HEK293 (cell line): ENCODE results near the gene TMEM271.

Experiments
- HOXA7 ChIP-seq: sonication (generic); formaldehyde crosslinking; IDR thresholded peaks from 2 replicates; pipeline ENCODE4 v1.8.1; 2022; ENCODE audit warnings: missing genetic modification reagents, borderline replicate concordance
- ZBTB20 ChIP-seq: fragments of 450-650 bp; formaldehyde crosslinking; IDR thresholded peaks from 2 replicates; pipeline ENCODE4 v1.5.1; 2016; ENCODE audit warnings: missing biosample characterization, missing genetic modification characterization
- ZNF121 ChIP-seq: fragments of 450-650 bp; formaldehyde crosslinking; IDR thresholded peaks from 2 replicates; pipeline ENCODE4 v1.5.1; 2016; ENCODE audit warnings: missing biosample characterization, missing genetic modification characterization
- ZNF138 ChIP-seq: fragments of 450-650 bp; formaldehyde crosslinking; IDR thresholded peaks from 2 replicates; pipeline ENCODE4 v1.5.1; 2016; ENCODE audit warnings: missing biosample characterization, missing genetic modification characterization, borderline replicate concordance
- ZNF157 ChIP-seq: fragments of 450-650 bp; formaldehyde crosslinking; IDR thresholded peaks from 2 replicates; pipeline ENCODE4 v1.5.1; 2016; ENCODE audit warnings: missing biosample characterization, missing genetic modification characterization
- ZNF626 ChIP-seq: fragments of 450-650 bp; sonication (Bioruptor Pico); formaldehyde crosslinking; IDR thresholded peaks from 2 replicates; pipeline ENCODE4 v1.5.1; 2018; ENCODE audit warnings: missing biosample characterization, missing genetic modification characterization, inconsistent platforms
- ZNF76 ChIP-seq: fragments of 450-650 bp; formaldehyde crosslinking; IDR thresholded peaks from 2 replicates; pipeline ENCODE4; 2016; ENCODE audit warnings: low read depth, missing biosample characterization, missing genetic modification characterization, borderline replicate concordance
- ZNF785 ChIP-seq: fragments of 450-650 bp; formaldehyde crosslinking; IDR thresholded peaks from 2 replicates; pipeline ENCODE4 v1.5.1; 2016; ENCODE audit warnings: missing biosample characterization, missing genetic modification characterization
- TF ChIP-seq, protein P1 (sequence below): fragments of 450-650 bp; formaldehyde crosslinking; IDR thresholded peaks from 2 replicates; pipeline ENCODE4 v1.5.1; 2016; ENCODE audit warnings: missing biosample characterization, missing genetic modification characterization
- TF ChIP-seq, protein P2 (sequence below): fragments of 450-650 bp; formaldehyde crosslinking; IDR thresholded peaks from 2 replicates; pipeline ENCODE4 v1.5.1; 2016; ENCODE audit warnings: missing biosample characterization, missing genetic modification characterization
- TF ChIP-seq, protein P3 (sequence below): fragments of 450-650 bp; formaldehyde crosslinking; IDR thresholded peaks from 2 replicates; pipeline ENCODE4 v1.5.1; 2016; ENCODE audit warnings: missing biosample characterization, missing genetic modification characterization
- TF ChIP-seq, protein P4 (sequence below): fragments of 450-650 bp; formaldehyde crosslinking; IDR thresholded peaks from 2 replicates; pipeline ENCODE4 v1.5.1; 2016; ENCODE audit warnings: missing biosample characterization, missing genetic modification characterization

DNA sequence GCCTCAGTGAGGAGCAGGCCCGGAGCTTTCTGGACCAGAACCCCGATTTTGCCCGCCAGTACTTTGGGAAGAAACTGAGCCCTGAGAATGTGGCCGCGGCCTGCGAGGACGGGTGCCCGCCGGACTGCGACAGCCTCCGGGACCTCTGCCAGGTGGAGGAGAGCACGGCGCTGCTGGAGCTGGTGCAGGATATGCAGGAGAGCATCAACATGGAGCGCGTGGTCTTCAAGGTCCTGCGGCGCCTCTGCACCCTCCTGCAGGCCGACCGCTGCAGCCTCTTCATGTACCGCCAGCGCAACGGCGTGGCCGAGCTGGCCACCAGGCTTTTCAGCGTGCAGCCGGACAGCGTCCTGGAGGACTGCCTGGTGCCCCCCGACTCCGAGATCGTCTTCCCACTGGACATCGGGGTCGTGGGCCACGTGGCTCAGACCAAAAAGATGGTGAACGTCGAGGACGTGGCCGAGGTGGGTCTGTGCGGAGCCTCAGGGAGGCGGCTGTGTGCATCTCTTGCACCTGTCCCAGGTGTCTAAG, 49.6 kb upstream of the TMEM271 start:
- TF ChIP-seq, protein P1, sequence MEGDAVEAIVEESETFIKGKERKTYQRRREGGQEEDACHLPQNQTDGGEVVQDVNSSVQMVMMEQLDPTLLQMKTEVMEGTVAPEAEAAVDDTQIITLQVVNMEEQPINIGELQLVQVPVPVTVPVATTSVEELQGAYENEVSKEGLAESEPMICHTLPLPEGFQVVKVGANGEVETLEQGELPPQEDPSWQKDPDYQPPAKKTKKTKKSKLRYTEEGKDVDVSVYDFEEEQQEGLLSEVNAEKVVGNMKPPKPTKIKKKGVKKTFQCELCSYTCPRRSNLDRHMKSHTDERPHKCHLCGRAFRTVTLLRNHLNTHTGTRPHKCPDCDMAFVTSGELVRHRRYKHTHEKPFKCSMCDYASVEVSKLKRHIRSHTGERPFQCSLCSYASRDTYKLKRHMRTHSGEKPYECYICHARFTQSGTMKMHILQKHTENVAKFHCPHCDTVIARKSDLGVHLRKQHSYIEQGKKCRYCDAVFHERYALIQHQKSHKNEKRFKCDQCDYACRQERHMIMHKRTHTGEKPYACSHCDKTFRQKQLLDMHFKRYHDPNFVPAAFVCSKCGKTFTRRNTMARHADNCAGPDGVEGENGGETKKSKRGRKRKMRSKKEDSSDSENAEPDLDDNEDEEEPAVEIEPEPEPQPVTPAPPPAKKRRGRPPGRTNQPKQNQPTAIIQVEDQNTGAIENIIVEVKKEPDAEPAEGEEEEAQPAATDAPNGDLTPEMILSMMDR, result no peak
- TF ChIP-seq, protein P2, sequence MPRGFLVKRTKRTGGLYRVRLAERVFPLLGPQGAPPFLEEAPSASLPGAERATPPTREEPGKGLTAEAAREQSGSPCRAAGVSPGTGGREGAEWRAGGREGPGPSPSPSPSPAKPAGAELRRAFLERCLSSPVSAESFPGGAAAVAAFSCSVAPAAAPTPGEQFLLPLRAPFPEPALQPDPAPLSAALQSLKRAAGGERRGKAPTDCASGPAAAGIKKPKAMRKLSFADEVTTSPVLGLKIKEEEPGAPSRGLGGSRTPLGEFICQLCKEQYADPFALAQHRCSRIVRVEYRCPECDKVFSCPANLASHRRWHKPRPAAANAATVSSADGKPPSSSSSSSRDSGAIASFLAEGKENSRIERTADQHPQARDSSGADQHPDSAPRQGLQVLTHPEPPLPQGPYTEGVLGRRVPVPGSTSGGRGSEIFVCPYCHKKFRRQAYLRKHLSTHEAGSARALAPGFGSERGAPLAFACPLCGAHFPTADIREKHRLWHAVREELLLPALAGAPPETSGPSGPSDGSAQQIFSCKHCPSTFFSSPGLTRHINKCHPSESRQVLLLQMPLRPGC (tag by site-specific recombination), result no peak
- TF ChIP-seq ZNF121 (tag by site-specific recombination) (no peak), ZBTB20 (tag by site-specific recombination) (no peak), ZNF626 (tag by site-specific recombination) (no peak), ZNF76 (tag by site-specific recombination) (no peak), HOXA7 (CRISPR knock-in tag) (no peak), ZNF785 (tag by site-specific recombination) (no peak), ZNF157 (tag by site-specific recombination) (no peak), ZNF138 (tag by site-specific recombination) (no peak)
- TF ChIP-seq, protein P3, sequence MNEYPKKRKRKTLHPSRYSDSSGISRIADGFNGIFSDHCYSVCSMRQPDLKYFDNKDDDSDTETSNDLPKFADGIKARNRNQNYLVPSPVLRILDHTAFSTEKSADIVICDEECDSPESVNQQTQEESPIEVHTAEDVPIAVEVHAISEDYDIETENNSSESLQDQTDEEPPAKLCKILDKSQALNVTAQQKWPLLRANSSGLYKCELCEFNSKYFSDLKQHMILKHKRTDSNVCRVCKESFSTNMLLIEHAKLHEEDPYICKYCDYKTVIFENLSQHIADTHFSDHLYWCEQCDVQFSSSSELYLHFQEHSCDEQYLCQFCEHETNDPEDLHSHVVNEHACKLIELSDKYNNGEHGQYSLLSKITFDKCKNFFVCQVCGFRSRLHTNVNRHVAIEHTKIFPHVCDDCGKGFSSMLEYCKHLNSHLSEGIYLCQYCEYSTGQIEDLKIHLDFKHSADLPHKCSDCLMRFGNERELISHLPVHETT (tag by site-specific recombination), result no peak
- TF ChIP-seq, protein P4, sequence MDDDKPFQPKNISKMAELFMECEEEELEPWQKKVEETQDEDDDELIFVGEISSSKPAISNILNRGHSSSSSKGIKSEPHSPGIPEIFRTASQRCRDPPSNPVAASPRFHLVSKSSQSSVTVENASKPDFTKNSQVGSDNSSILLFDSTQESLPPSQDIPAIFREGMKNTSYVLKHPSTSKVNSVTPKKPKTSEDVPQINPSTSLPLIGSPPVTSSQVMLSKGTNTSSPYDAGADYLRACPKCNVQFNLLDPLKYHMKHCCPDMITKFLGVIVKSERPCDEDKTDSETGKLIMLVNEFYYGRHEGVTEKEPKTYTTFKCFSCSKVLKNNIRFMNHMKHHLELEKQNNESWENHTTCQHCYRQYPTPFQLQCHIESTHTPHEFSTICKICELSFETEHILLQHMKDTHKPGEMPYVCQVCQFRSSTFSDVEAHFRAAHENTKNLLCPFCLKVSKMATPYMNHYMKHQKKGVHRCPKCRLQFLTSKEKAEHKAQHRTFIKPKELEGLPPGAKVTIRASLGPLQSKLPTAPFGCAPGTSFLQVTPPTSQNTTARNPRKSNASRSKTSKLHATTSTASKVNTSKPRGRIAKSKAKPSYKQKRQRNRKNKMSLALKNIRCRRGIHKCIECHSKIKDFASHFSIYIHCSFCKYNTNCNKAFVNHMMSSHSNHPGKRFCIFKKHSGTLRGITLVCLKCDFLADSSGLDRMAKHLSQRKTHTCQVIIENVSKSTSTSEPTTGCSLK (tag by site-specific recombination), result no peak
